ENCODE results near the gene ZNF429. TPM values are rescaled to one million over a fixed set of nuclear protein-coding genes. Genes with fewer than 3 reads are reported as not detected.

Gene ZNF429
- 6.3 and 9.2 TPM in 2 replicates for total RNA-seq

GRCh38 chr19:21505459-21506451 is at the start of gene ZNF429:
Gene ZNF429 (plus strand): TSS chr19:21505602. CDS start chr19:21505772, 170 bp downstream.
- no peak for TF ChIP-seq CTCF (IDR thresholded peaks at IDR 0.05; ENCODE audit: insufficient read depth, low read length, poor library complexity, severe bottlenecking)
- peak within 1 kb of the TSS; percentile 90 for H3K4me3 ChIP-seq (ENCODE audit: low read depth, low read length)
- H3K27me3 ChIP-seq (ENCODE audit: control insufficient read depth, insufficient read depth, low read length) = no peaks in the 10 kb centered on the region
- no peaks in the 10 kb centered on the region for H3K36me3 ChIP-seq (ENCODE audit: control insufficient read depth, insufficient read depth, low read length)
- peak; percentile 77 for DNase-seq (ENCODE audit: low read depth)

- no peak for TF ChIP-seq CTCF (IDR thresholded peaks at IDR 0.05; ENCODE audit: insufficient read depth, low read length, poor library complexity, severe bottlenecking)
- no peak for DNase-seq (ENCODE audit: low read depth)
- Histone ChIP-seq H3K4me3 (ENCODE audit: low read depth, low read length) (no peak overlapping the region), H3K27me3 (ENCODE audit: control insufficient read depth, insufficient read depth, low read length) (no peaks in the 10 kb centered on the region), H3K36me3 (ENCODE audit: control insufficient read depth, insufficient read depth, low read length) (no peaks in the 10 kb centered on the region)
Observed at GRCh38 chr19:21460686-21461085, 44.7 kb upstream of the ZNF429 start.

DNA sequence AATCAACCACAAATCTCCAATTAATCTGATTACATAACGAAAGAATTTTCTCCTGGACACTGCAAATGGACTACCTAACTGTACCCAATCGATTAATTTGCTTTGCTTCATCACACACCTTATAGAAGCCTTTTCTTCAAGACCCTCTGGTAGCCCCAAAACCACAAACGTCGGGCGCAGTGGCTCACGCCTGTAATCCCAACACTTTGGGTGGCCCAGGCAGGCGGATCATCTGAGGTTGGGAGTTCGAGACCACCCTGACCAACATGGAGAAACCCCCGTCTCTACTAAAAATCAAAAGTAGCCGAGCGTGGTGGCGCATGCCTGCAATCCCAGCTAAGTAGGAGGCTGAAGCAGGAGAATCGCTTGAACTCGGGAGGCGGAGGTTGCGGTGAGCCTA is 42.9 kb upstream of the ZNF429 start:
- H3K4me3 ChIP-seq (ENCODE audit: low read depth, low read length) = no peak overlapping the region

DNA sequence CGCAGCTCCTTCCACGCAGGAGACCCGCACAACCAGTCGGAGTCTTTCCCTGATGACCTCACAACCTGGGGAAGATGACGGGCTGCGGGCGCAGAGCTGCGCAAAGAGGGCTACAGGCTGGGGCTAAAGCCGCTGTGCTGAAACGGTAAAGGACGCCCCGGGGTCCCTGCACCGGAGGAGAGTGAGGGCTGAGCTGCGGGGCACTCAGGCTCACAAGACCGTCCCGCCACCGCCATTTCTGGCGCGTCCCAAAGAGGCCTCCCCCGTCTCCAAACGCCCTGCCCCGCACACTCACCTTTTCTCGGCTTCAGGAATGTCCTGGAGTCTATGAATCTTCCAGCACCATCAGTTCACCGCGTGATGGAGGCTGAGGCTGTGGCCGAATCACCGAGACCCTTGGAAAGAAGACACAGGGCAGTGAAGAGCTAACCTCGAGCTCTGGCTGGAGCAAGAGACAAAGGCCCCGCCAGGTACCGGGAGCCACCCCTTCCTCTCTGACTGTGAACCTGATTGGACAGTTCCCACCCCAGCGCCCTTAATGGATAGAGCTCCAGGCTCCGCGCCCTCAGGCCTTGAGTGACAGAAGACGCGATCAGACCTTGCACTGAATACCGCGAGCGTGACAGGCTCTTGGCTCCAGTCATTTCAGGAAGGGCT is 41.8 kb upstream of the ZNF429 start:
- H3K4me3 ChIP-seq (ENCODE audit: low read depth, low read length) = peak overlapping the region; percentile 64

More for the DNA sequence above, 42.9 kb upstream of the ZNF429 start:
- no peak for TF ChIP-seq CTCF (IDR thresholded peaks at IDR 0.05; ENCODE audit: insufficient read depth, low read length, poor library complexity, severe bottlenecking)
- DNase-seq (ENCODE audit: low read depth) = no peak
- Histone ChIP-seq H3K36me3 (ENCODE audit: control insufficient read depth, insufficient read depth, low read length) (no peaks in the 10 kb centered on the region), H3K27me3 (ENCODE audit: control insufficient read depth, insufficient read depth, low read length) (no peaks in the 10 kb centered on the region)

GRCh38 chr19:21466627-21467026 is 38.8 kb upstream of the ZNF429 start:
- Histone ChIP-seq H3K36me3 (ENCODE audit: control insufficient read depth, insufficient read depth, low read length) (no peaks in the 10 kb centered on the region), H3K4me3 (ENCODE audit: low read depth, low read length) (no peak overlapping the region), H3K27me3 (ENCODE audit: control insufficient read depth, insufficient read depth, low read length) (no peaks in the 10 kb centered on the region)
- no peak for TF ChIP-seq CTCF (IDR thresholded peaks at IDR 0.05; ENCODE audit: insufficient read depth, low read length, poor library complexity, severe bottlenecking)
- no peak for DNase-seq (ENCODE audit: low read depth)

More for the DNA sequence above, 41.8 kb upstream of the ZNF429 start:
- Histone ChIP-seq H3K27me3 (ENCODE audit: control insufficient read depth, insufficient read depth, low read length) (no peaks in the 10 kb centered on the region), H3K36me3 (ENCODE audit: control insufficient read depth, insufficient read depth, low read length) (no peaks in the 10 kb centered on the region)
- DNase-seq (ENCODE audit: low read depth) = peak; percentile 38
- no peak for TF ChIP-seq CTCF (IDR thresholded peaks at IDR 0.05; ENCODE audit: insufficient read depth, low read length, poor library complexity, severe bottlenecking)

Data from kidney epithelial cell (primary cell).